DND-41 (cell line): ENCODE results near the gene PRKCD.

ENCODE experiments used
- ATAC-seq: fragments of 200-7000 bp; cut with Tn5 transposase; 3 replicates; pipeline ENCODE4 v1.9.1; 2021; ENCODE audit warnings: low read depth; ENCODE audit not compliant: insufficient read depth
- DNase-seq: peaks from one replicate; pipeline ENCODE4 v3.0.0-alpha.2; 2020
- H2AFZ ChIP-seq: 2 replicates; pipeline ENCODE4 v1.6.0; 2012; ENCODE audit warnings: low read depth, low read length
- H3K27ac ChIP-seq: 2 replicates; pipeline ENCODE4 v1.5.1; 2012; ENCODE audit warnings: low read length, inconsistent platforms
- H3K27me3 ChIP-seq: fragments of 200-600 bp; sonication (generic); 2 replicates; pipeline ENCODE4 v1.6.0; 2012; ENCODE audit warnings: low read length, mild to moderate bottlenecking, inconsistent platforms; ENCODE audit not compliant: insufficient read depth, poor library complexity
- H3K36me3 ChIP-seq: 2 replicates; pipeline ENCODE4 v1.5.1; 2012; ENCODE audit warnings: low read length, inconsistent platforms; ENCODE audit not compliant: insufficient read depth
- H3K4me1 ChIP-seq: 2 replicates; pipeline ENCODE4 v1.5.1; 2012; ENCODE audit warnings: mild to moderate bottlenecking, low read length; ENCODE audit not compliant: insufficient read depth
- H3K4me2 ChIP-seq: 2 replicates; pipeline ENCODE4 v1.6.0; 2012; ENCODE audit warnings: mild to moderate bottlenecking, moderate library complexity, low read length, inconsistent platforms; ENCODE audit not compliant: insufficient read depth
- H3K4me3 ChIP-seq, 2 experiments: fragments of 200-600 bp in 1 of 2; shearing (Covaris generic) in 1 of 2; 2 replicates each; pipeline ENCODE4 v1.5.1; 2012 to 2016; ENCODE audit warnings: inconsistent platforms in 2 of 2, low read length in 2 of 2, mild to moderate bottlenecking in 2 of 2, low read depth in 1 of 2, moderate library complexity in 1 of 2
- H3K79me2 ChIP-seq: 2 replicates; pipeline ENCODE4 v1.6.0; 2012; ENCODE audit warnings: low read length, inconsistent platforms; ENCODE audit not compliant: insufficient read depth
- H3K9ac ChIP-seq: 2 replicates; pipeline ENCODE4 v1.6.0; 2012; ENCODE audit warnings: low read depth, mild to moderate bottlenecking, inconsistent platforms, low read length, moderate library complexity
- H3K9me3 ChIP-seq: 2 replicates; pipeline ENCODE4 v1.5.1; 2012; ENCODE audit warnings: low read length, moderate library complexity, mild to moderate bottlenecking, inconsistent platforms; ENCODE audit not compliant: insufficient read depth, severe bottlenecking
- H4K20me1 ChIP-seq: 2 replicates; pipeline ENCODE4 v1.6.0; 2012; ENCODE audit warnings: low read length; ENCODE audit not compliant: insufficient read depth
- CTCF ChIP-seq: IDR thresholded peaks from 2 replicates; pipeline ENCODE4 v1.5.1; 2012; ENCODE audit warnings: borderline replicate concordance, low read length, moderate library complexity, mild to moderate bottlenecking; ENCODE audit not compliant: poor library complexity, severe bottlenecking; ENCODE audit errors: extremely low read depth
- EZH2 ChIP-seq: IDR thresholded peaks from 3 replicates; pipeline ENCODE4 v1.6.1; 2012; ENCODE audit warnings: borderline replicate concordance, low read depth, mild to moderate bottlenecking, moderate library complexity, low read length, inconsistent platforms; ENCODE audit not compliant: severe bottlenecking

The PRKCD gene

GRCh38 chr3:53230789-53231188, 69.8 kb downstream of the PRKCD start:
- H3K4me3 ChIP-seq, result no peak overlapping the region
- H3K9me3 ChIP-seq, result no peaks in the 10 kb centered on the region
- H2AFZ ChIP-seq, result no peak overlapping the region
- peaks cover 44% of the 10 kb centered on the region for H4K20me1 ChIP-seq
- no peak for TF ChIP-seq CTCF
- TF ChIP-seq EZH2, result no peak
- DNase-seq (no peak), ATAC-seq (no peak)
- no peaks in the 10 kb centered on the region for H3K27me3 ChIP-seq
- H3K79me2 ChIP-seq, result no peaks in the 10 kb centered on the region
- no peak overlapping the region for H3K9ac ChIP-seq
- peaks cover 99% of the 10 kb centered on the region for H3K36me3 ChIP-seq
- H3K4me1 ChIP-seq, result no peaks in the 10 kb centered on the region
- no peak overlapping the region for H3K27ac ChIP-seq
- no peak overlapping the region for H3K4me2 ChIP-seq

GRCh38 chr3:53231532-53232511, 70.8 kb downstream of the PRKCD start:
- H3K36me3 ChIP-seq, result peaks cover 99% of the 10 kb centered on the region
- ATAC-seq (peak; percentile 25; the same call in 1 of the 3 replicates), DNase-seq (no peak)
- no peaks in the 10 kb centered on the region for H3K4me1 ChIP-seq
- no peak overlapping the region for H3K27ac ChIP-seq
- peak; percentile 25 for TF ChIP-seq CTCF
- TF ChIP-seq EZH2, result no peak
- no peak overlapping the region for H3K4me2 ChIP-seq
- no peaks in the 10 kb centered on the region for H3K27me3 ChIP-seq
- H2AFZ ChIP-seq, result no peak overlapping the region
- no peak overlapping the region for H3K9ac ChIP-seq
- no peaks in the 10 kb centered on the region for H3K79me2 ChIP-seq
- H3K4me3 ChIP-seq, result no peak overlapping the region
- no peaks in the 10 kb centered on the region for H3K9me3 ChIP-seq
- peaks cover 53% of the 10 kb centered on the region for H4K20me1 ChIP-seq

- no peaks in the 10 kb centered on the region for H3K27me3 ChIP-seq
- H2AFZ ChIP-seq, result no peak overlapping the region
- peaks cover 54% of the 10 kb centered on the region for H4K20me1 ChIP-seq
- H3K27ac ChIP-seq, result no peak overlapping the region
- TF ChIP-seq EZH2 (no peak), CTCF (no peak)
- H3K9ac ChIP-seq, result no peak overlapping the region
- no peaks in the 10 kb centered on the region for H3K4me1 ChIP-seq
- no peaks in the 10 kb centered on the region for H3K9me3 ChIP-seq
- H3K36me3 ChIP-seq, result peaks cover 98% of the 10 kb centered on the region
- H3K4me2 ChIP-seq, result no peak overlapping the region
- H3K4me3 ChIP-seq, result no peak overlapping the region
- DNase-seq (no peak), ATAC-seq (no peak)
- H3K79me2 ChIP-seq, result no peaks in the 10 kb centered on the region
These were observed 71.8 kb downstream of the PRKCD start for GRCh38 chr3:53232641-53233377.
